ENCODE results near the gene PRR7.

- TF ChIP-seq, protein P1, sequence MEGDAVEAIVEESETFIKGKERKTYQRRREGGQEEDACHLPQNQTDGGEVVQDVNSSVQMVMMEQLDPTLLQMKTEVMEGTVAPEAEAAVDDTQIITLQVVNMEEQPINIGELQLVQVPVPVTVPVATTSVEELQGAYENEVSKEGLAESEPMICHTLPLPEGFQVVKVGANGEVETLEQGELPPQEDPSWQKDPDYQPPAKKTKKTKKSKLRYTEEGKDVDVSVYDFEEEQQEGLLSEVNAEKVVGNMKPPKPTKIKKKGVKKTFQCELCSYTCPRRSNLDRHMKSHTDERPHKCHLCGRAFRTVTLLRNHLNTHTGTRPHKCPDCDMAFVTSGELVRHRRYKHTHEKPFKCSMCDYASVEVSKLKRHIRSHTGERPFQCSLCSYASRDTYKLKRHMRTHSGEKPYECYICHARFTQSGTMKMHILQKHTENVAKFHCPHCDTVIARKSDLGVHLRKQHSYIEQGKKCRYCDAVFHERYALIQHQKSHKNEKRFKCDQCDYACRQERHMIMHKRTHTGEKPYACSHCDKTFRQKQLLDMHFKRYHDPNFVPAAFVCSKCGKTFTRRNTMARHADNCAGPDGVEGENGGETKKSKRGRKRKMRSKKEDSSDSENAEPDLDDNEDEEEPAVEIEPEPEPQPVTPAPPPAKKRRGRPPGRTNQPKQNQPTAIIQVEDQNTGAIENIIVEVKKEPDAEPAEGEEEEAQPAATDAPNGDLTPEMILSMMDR (IDR thresholded peaks at IDR 0.05): no peak
- TF ChIP-seq POLR2A (IDR thresholded peaks at IDR 0.05): no peak
Measured at GRCh38 chr5:177403102-177403791, 43.4 kb upstream of the PRR7 start.

Data from thyroid gland (tissue), 4 donors.